ENCODE results near the gene TMEM38A.
"Not testable (repeated sequence)": the region's sequence is repeated elsewhere in the genome, so short reads cannot be mapped to it uniquely, and the experiment has no call there.

Gene TMEM38A

GRCh38 chr19:16657384-16657783, 3.6 kb upstream of the TMEM38A start:
- Histone ChIP-seq H3K4me1 (ENCODE audit: control extremely low read depth in 1 of 4, control insufficient read depth in 4 of 4, insufficient read depth in 4 of 4, low read length in 3 of 4) (peaks cover 8 to 35% (median 27%) of the 10 kb centered on the region in 4 experiments), H3K4me3 (ENCODE audit: control insufficient read depth in 1 of 7, extremely low read depth in 1 of 7, insufficient read depth in 4 of 7, low read depth in 2 of 7, low read length in 6 of 7) (no peak overlapping the region), H3K27me3 (replicated peaks in 2 of 5; ENCODE audit: control insufficient read depth in 4 of 5, insufficient read depth in 5 of 5, low read length in 4 of 5) (peaks cover 0 to 10% (median 0%) of the 10 kb centered on the region in 5 experiments), H3K36me3 (ENCODE audit: control insufficient read depth in 4 of 4, insufficient read depth in 4 of 4, low read length in 3 of 4) (peaks cover 12 to 59% (median 51%) of the 10 kb centered on the region in 4 experiments), H3K9me3 (ENCODE audit: control extremely low read depth in 1 of 5, control insufficient read depth in 4 of 5, insufficient read depth in 2 of 5, low read depth in 1 of 5, low read length in 4 of 5) (no peaks in the 10 kb centered on the region), H3K27ac (ENCODE audit: insufficient read depth in 1 of 2, low read depth in 1 of 2, low read length in 2 of 2, poor library complexity in 1 of 2, severe bottlenecking in 2 of 2) (no peak overlapping the region)
- CTCF ChIA-PET = no interaction called here
- POLR2A ChIA-PET = no interaction called here
- no peak for DNase-seq
- 100% methylated on average over 4 of the region's 5 CpGs for WGBS (ENCODE audit: insufficient coverage)

- peaks cover 8 to 39% (median 34%) of the 10 kb centered on the region in 4 experiments for H3K36me3 ChIP-seq (ENCODE audit: control insufficient read depth in 4 of 4, insufficient read depth in 4 of 4, low read length in 3 of 4)
- peaks cover 0 to 10% (median 0%) of the 10 kb centered on the region in 5 experiments for H3K27me3 ChIP-seq (replicated peaks in 2 of 5; ENCODE audit: control insufficient read depth in 4 of 5, insufficient read depth in 5 of 5, low read length in 4 of 5)
- no peak for DNase-seq
- peak overlapping the region; percentile 69 to 88 for H3K27ac ChIP-seq (ENCODE audit: insufficient read depth in 1 of 2, low read depth in 1 of 2, low read length in 2 of 2, poor library complexity in 1 of 2, severe bottlenecking in 2 of 2)
- POLR2A ChIA-PET = no interaction called here
- CTCF ChIA-PET = no interaction called here
- 5% methylated on average over 12 of the region's 14 CpGs for WGBS (ENCODE audit: insufficient coverage)
- H3K9me3 ChIP-seq (ENCODE audit: control extremely low read depth in 1 of 5, control insufficient read depth in 4 of 5, insufficient read depth in 2 of 5, low read depth in 1 of 5, low read length in 4 of 5) = no peaks in the 10 kb centered on the region
- H3K4me1 ChIP-seq (ENCODE audit: control extremely low read depth in 1 of 4, control insufficient read depth in 4 of 4, insufficient read depth in 4 of 4, low read length in 3 of 4) = peaks cover 8 to 50% (median 30%) of the 10 kb centered on the region in 4 experiments
- peak overlapping the region; percentile 83 to 98 (median 92) for H3K4me3 ChIP-seq (ENCODE audit: control insufficient read depth in 1 of 7, extremely low read depth in 1 of 7, insufficient read depth in 4 of 7, low read depth in 2 of 7, low read length in 6 of 7)
Measured at GRCh38 chr19:16659464-16659831, 1.5 kb upstream of the TMEM38A start.

DNA sequence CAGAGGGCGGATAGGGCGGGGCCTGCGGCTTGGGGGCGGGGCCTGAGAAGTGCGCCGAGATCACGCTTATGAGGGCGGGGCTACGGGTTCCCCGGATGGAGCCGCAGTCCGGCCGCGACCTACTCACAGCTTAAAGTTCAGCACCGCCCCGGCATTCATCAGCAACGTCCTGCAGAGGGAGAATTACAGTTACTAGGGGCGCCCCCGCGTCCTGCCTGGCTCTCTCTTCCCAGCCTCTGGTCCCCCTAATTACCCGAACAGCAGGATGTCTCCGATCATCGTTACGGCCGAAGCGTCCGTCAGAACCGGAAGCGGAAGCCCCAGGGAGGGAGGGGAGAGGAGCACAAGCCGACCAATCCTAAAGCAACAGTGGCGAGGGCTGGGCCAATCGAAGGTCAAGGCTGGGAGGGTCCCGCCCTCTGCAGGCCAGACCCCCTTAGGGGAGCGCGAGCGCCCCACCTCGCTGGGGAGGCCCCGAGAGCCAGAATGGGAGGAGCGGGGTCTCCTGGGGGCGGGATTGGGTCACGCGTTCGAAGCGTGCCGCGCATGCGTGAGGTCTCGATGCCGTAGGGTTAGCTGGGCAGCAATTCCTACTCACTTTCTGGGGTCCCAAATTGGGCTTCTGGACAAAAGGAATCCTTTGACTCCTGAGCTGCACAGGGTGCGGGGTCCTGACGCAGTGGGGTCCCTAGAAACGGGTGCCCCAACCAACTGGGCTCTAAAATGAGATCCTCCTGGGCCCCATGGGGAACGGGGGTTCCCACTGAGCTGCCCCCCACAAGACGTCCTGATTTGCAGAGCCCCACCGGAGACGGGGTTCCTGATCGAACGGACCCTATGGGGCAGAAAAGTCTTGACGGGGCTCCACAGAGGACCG, 869 bp upstream of the TMEM38A start, which contains the start of gene SMIM7:
SMIM7 (minus strand) TSS at position 313 of the 877 bp plus-strand sequence; CDS start at position 279, 34 bp downstream.
- ChIA-PET POLR2A (interaction anchor here (0.6 to 1.0 kb wide), 2 partner anchors 22 to 31 kb away, joined by 4 read pairs; no protein-coding TSS in a partner anchor), CTCF (no interaction called here)
- H3K27ac ChIP-seq (ENCODE audit: insufficient read depth in 1 of 2, low read depth in 1 of 2, low read length in 2 of 2, poor library complexity in 1 of 2, severe bottlenecking in 2 of 2) = peak within 1 kb of the TSS; percentile 69 to 88
- WGBS (ENCODE audit: insufficient coverage) = under 1% methylated on average over 60 of the region's 60 CpGs
- H3K4me1 ChIP-seq (ENCODE audit: control extremely low read depth in 1 of 4, control insufficient read depth in 4 of 4, insufficient read depth in 4 of 4, low read length in 3 of 4) = peaks cover 8 to 51% (median 30%) of the 10 kb centered on the region in 4 experiments
- no peaks in the 10 kb centered on the region for H3K9me3 ChIP-seq (ENCODE audit: control extremely low read depth in 1 of 5, control insufficient read depth in 4 of 5, insufficient read depth in 2 of 5, low read depth in 1 of 5, low read length in 4 of 5)
- H3K36me3 ChIP-seq (ENCODE audit: control insufficient read depth in 4 of 4, insufficient read depth in 4 of 4, low read length in 3 of 4) = peaks cover 3 to 33% (median 29%) of the 10 kb centered on the region in 4 experiments
- H3K4me3 ChIP-seq (ENCODE audit: control insufficient read depth in 1 of 7, extremely low read depth in 1 of 7, insufficient read depth in 4 of 7, low read depth in 2 of 7, low read length in 6 of 7) = peak within 1 kb of the TSS; percentile 83 to 98 (median 92)
- peak; percentile 99 to 100 (median 99) for DNase-seq
- peaks cover 0 to 10% (median 0%) of the 10 kb centered on the region in 5 experiments for H3K27me3 ChIP-seq (replicated peaks in 2 of 5; ENCODE audit: control insufficient read depth in 4 of 5, insufficient read depth in 5 of 5, low read length in 4 of 5)

DNA sequence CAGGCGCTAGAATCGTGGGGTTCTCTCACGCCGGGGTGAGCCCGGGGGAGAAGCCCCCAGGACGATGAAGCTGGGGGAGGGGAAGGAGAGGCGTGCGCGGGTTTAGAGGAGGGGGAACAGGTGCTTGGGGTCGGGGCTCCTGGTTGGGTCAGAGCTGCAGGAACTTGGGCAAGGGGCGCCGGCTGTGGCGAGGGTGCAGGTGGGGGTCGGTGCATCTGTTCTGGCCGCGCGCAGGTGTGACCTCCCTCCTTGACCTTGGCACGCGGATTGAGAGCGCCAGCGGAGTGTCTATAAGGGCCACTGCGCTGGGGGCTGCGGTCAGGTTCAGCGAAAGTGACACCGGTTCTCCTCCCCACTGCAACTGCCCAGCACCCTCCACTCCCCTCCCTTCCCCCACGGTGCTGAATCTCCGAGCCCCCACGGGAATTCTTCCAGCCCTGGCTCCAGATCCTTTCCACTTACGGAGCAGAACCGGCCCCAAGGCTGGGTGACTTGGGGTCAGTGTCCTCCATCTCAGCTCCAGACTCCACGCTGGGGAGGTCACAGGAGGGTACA, 618 bp downstream of the TMEM38A start:
- H3K4me1 ChIP-seq (ENCODE audit: control extremely low read depth in 1 of 4, control insufficient read depth in 4 of 4, insufficient read depth in 4 of 4, low read length in 3 of 4) = peaks cover 8 to 51% (median 30%) of the 10 kb centered on the region in 4 experiments
- H3K9me3 ChIP-seq (ENCODE audit: control extremely low read depth in 1 of 5, control insufficient read depth in 4 of 5, insufficient read depth in 2 of 5, low read depth in 1 of 5, low read length in 4 of 5) = no peaks in the 10 kb centered on the region
- WGBS (ENCODE audit: insufficient coverage) = under 1% methylated on average over 22 of the region's 31 CpGs
- peaks cover 0 to 10% (median 0%) of the 10 kb centered on the region in 5 experiments for H3K27me3 ChIP-seq (replicated peaks in 2 of 5; ENCODE audit: control insufficient read depth in 4 of 5, insufficient read depth in 5 of 5, low read length in 4 of 5)
- POLR2A ChIA-PET = no interaction called here
- H3K4me3 ChIP-seq (ENCODE audit: control insufficient read depth in 1 of 7, extremely low read depth in 1 of 7, insufficient read depth in 4 of 7, low read depth in 2 of 7, low read length in 6 of 7) = peak overlapping the region in 6 of 7 experiments; percentile 32 to 97 (median 88)
- H3K36me3 ChIP-seq (ENCODE audit: control insufficient read depth in 4 of 4, insufficient read depth in 4 of 4, low read length in 3 of 4) = peaks cover 2 to 22% (median 16%) of the 10 kb centered on the region in 4 experiments
- CTCF ChIA-PET = interaction anchor here (1.0 kb wide), 1 partner anchor 12 kb away, joined by 3 read pairs; no protein-coding TSS in a partner anchor
- DNase-seq = peak in 2 of 3 donors; percentile 16 to 28
- H3K27ac ChIP-seq (ENCODE audit: insufficient read depth in 1 of 2, low read depth in 1 of 2, low read length in 2 of 2, poor library complexity in 1 of 2, severe bottlenecking in 2 of 2) = no peak overlapping the region

DNA sequence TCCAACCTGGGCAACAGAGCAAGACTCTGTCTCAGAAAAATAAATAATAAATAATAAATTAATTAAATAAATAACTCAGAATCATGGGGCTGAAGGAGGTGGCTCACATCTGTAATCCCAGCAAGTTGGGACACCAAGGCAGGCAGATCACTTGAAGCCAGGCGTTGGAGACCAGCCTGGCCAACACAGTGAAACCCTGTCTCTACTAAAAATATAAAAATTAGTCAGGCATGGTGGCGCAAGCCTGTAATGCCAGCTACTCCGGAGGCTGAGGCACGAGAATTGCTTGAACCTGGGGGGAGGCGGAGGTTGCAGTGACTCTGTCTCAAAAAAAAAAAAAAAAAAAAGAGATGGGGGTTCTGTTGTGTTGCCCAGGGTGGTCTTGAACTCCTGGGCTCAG, 7.2 kb downstream of the TMEM38A start:
- Histone ChIP-seq H3K27me3 (replicated peaks in 2 of 5; ENCODE audit: control insufficient read depth in 4 of 5, insufficient read depth in 5 of 5, low read length in 4 of 5) (no peaks in the 10 kb centered on the region), H3K9me3 (ENCODE audit: control extremely low read depth in 1 of 5, control insufficient read depth in 4 of 5, insufficient read depth in 2 of 5, low read depth in 1 of 5, low read length in 4 of 5) (no peaks in the 10 kb centered on the region), H3K36me3 (ENCODE audit: control insufficient read depth in 4 of 4, insufficient read depth in 4 of 4, low read length in 3 of 4) (no peaks in the 10 kb centered on the region), H3K4me3 (ENCODE audit: control insufficient read depth in 1 of 7, extremely low read depth in 1 of 7, insufficient read depth in 4 of 7, low read depth in 2 of 7, low read length in 6 of 7) (no peak overlapping the region), H3K27ac (ENCODE audit: insufficient read depth in 1 of 2, low read depth in 1 of 2, low read length in 2 of 2, poor library complexity in 1 of 2, severe bottlenecking in 2 of 2) (no peak overlapping the region), H3K4me1 (ENCODE audit: control extremely low read depth in 1 of 4, control insufficient read depth in 4 of 4, insufficient read depth in 4 of 4, low read length in 3 of 4) (peaks cover 0 to 12% (median 3%) of the 10 kb centered on the region in 4 experiments)
- whole genome bisulfite sequencing (ENCODE audit: insufficient coverage) = 100% methylated on average over 1 of the region's 5 CpGs
- ChIA-PET CTCF (no interaction called here), POLR2A (interaction anchor here (0.6 kb wide), 1 partner anchor 18 kb away, joined by 3 read pairs; no protein-coding TSS in a partner anchor)
- DNase-seq = no peak

DNA sequence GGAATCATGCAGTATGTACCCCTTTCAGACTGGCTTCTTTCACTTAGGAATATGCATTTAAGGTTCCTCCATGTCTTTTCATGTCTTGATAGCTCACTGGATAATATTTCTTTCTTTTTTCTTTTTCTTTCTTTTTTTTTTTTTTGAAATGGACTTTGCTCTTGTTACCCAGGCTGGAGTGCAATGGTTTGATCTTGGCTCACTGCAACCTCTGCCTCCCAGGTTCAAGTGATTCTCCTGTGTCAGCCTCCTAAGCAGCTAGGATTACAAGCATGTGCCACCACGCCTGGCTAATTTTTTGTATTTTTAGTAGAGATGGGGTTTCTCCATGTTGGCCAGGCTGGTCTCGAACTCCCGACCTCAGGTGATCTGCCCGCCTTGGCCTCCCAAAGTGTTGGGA, 7.8 kb downstream of the TMEM38A start:
- H3K9me3 ChIP-seq (ENCODE audit: control extremely low read depth in 1 of 5, control insufficient read depth in 4 of 5, insufficient read depth in 2 of 5, low read depth in 1 of 5, low read length in 4 of 5); H3K36me3 ChIP-seq (ENCODE audit: control insufficient read depth in 4 of 4, insufficient read depth in 4 of 4, low read length in 3 of 4); H3K4me3 ChIP-seq (ENCODE audit: control insufficient read depth in 1 of 7, extremely low read depth in 1 of 7, insufficient read depth in 4 of 7, low read depth in 2 of 7, low read length in 6 of 7); H3K4me1 ChIP-seq (ENCODE audit: control extremely low read depth in 1 of 4, control insufficient read depth in 4 of 4, insufficient read depth in 4 of 4, low read length in 3 of 4); H3K27me3 ChIP-seq (replicated peaks in 2 of 5; ENCODE audit: control insufficient read depth in 4 of 5, insufficient read depth in 5 of 5, low read length in 4 of 5); CTCF ChIA-PET; DNase-seq; H3K27ac ChIP-seq (ENCODE audit: insufficient read depth in 1 of 2, low read depth in 1 of 2, low read length in 2 of 2, poor library complexity in 1 of 2, severe bottlenecking in 2 of 2): not testable (repeated sequence)
- POLR2A ChIA-PET = interaction anchor here (0.6 kb wide), 1 partner anchor 19 kb away, joined by 3 read pairs; no protein-coding TSS in a partner anchor
- WGBS (ENCODE audit: insufficient coverage) = no CpG with 5 or more reads among the region's 4 CpGs
